Measurements from ENCODE around the gene GDF7.
A peak's percentile ranks its signal among the peaks of the same experiment; 100 is the strongest.

Gene GDF7

DNA sequence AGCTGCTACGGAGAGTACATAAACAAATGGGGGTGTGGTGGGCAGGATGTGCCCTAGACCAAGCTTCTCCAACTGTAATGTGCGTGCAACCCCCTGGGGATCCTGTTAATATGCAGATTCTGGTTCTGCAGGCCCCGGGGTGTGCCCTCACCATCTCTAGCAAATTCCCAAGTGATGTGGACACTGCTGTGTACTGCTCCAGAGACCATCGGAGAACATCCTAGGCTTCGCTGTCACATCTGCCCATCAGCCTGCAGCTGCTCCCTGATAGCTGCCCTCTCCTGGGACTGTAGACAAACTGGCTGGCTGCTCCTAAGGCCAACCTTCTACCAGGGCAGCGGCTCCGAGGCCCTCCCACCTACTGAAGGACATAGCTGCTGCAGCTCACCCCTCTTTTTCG, 19.2 kb upstream of the GDF7 start:
- DNase-seq (ENCODE audit: low read depth) = no peak
- in situ Hi-C loops (cut with HindIII; ENCODE audit: low sequenced_read_pairs) = loop anchor here (5.0 kb wide), 1 partner anchor 205 kb away; no protein-coding TSS in a partner anchor
- H3K4me3 ChIP-seq (ENCODE audit: low read depth, low read length) = no peak overlapping the region
- no peak for TF ChIP-seq CTCF (IDR thresholded peaks at IDR 0.05; ENCODE audit: low read depth, low read length, missing control alignments)

DNA sequence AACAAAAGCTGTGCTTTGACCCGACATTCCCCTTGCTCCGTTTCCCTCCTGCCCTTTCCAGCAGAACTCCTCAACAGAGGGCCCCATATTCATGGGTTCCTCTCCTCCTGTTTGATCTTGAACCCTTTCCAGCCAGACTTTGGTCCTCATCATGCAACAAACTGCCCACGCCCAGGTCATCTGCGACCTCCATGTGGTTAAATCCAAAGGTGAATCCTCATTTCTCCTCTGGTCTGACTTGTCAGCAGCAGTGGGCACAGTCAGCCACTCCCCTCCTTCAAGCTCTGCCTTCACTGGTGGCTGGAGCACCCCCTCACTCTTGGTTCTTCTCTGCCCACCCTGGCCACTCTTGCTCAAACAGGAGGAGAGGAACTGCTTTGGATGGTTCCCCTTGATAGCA, 18.7 kb upstream of the GDF7 start:
- no peak for DNase-seq (ENCODE audit: low read depth)
- TF ChIP-seq CTCF (IDR thresholded peaks at IDR 0.05; ENCODE audit: low read depth, low read length, missing control alignments) = no peak
- in situ Hi-C loops (cut with HindIII; ENCODE audit: low sequenced_read_pairs) = loop anchor here (5.0 kb wide), 1 partner anchor 206 kb away; no protein-coding TSS in a partner anchor
- H3K4me3 ChIP-seq (ENCODE audit: low read depth, low read length) = no peak overlapping the region

- TF ChIP-seq CTCF (IDR thresholded peaks at IDR 0.05; ENCODE audit: low read depth, low read length, missing control alignments) = no peak
- in situ Hi-C loops (cut with HindIII; ENCODE audit: low sequenced_read_pairs) = loop anchor here (5.0 kb wide), 1 partner anchor 207 kb away; no protein-coding TSS in a partner anchor
- no peak overlapping the region for H3K4me3 ChIP-seq (ENCODE audit: low read depth, low read length)
- no peak for DNase-seq (ENCODE audit: low read depth)
Measured at GRCh38 chr2:20648831-20649230, 18.1 kb upstream of the GDF7 start.

DNA sequence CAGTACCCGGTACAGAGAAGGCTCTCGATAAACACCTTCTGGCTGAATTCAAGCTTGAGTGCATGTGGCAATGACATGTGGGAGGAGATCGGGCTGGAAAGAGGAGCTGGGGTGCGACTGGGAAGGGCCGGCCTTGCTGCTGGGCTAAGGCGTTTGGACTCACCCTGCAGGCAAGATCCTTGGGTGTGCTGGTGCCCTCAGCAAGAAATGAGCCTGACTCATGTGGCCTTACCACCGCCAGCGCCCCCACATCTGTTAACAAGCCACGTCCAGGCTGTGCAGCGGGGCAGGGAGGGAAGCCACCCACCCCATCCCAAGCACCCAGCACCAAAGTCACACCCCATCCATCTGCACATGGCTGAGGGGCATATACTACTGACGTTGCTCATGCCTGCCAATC, 17.4 kb upstream of the GDF7 start:
- TF ChIP-seq CTCF (IDR thresholded peaks at IDR 0.05; ENCODE audit: low read depth, low read length, missing control alignments) = no peak
- DNase-seq (ENCODE audit: low read depth) = no peak
- in situ Hi-C loops (cut with HindIII; ENCODE audit: low sequenced_read_pairs) = loop anchor here (5.0 kb wide), 1 partner anchor 207 kb away; no protein-coding TSS in a partner anchor
- H3K4me3 ChIP-seq (ENCODE audit: low read depth, low read length) = no peak overlapping the region

DNA sequence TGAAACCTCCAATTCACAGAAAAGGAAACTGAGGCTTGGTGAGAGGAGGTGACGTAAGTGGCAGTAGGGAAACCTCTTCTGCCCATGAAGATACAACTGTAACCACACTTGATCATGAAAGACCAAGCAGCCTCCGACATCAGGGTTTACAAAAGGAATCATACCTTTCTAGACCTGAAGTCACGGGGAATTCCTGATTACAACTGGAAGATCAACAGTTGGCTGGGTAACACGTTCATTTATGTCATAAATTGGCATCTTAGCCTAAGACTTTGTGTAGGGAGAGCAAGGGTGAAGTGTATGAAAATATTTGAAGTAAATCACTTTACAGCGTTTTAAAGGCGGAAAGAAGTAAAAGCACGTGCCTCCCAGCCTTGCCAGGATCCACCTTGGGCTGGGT, 17.0 kb upstream of the GDF7 start:
- H3K4me3 ChIP-seq (ENCODE audit: low read depth, low read length) = peak overlapping the region; percentile 87
- in situ Hi-C loops (cut with HindIII; ENCODE audit: low sequenced_read_pairs) = loop anchor here (5.0 kb wide), 1 partner anchor 208 kb away; no protein-coding TSS in a partner anchor
- no peak for TF ChIP-seq CTCF (IDR thresholded peaks at IDR 0.05; ENCODE audit: low read depth, low read length, missing control alignments)
- no peak for DNase-seq (ENCODE audit: low read depth)

GRCh38 chr2:20650393-20650876, 16.5 kb upstream of the GDF7 start:
- H3K4me3 ChIP-seq (ENCODE audit: low read depth, low read length) = peak overlapping the region; percentile 87
- in situ Hi-C loops (cut with HindIII; ENCODE audit: low sequenced_read_pairs) = no loop called here
- DNase-seq (ENCODE audit: low read depth) = no peak
- peak; percentile 6 for TF ChIP-seq CTCF (IDR thresholded peaks at IDR 0.05; ENCODE audit: low read depth, low read length, missing control alignments)

Data from astrocyte of the cerebellum (primary cell).